NCI-H460 (cell line): ENCODE measurements around the gene ZAR1L. TPM values are rescaled to one million over a fixed set of nuclear protein-coding genes. Genes with fewer than 3 reads are reported as not detected.

Source experiments
- DNase-seq: peaks from one replicate; pipeline ENCODE4 v3.0.0-alpha.2; 2016; ENCODE audit warnings: low read depth; ENCODE audit errors: extremely low read depth
- total RNA-seq: library from RNA; depleted of rRNA; stranded (reverse); fragments of >200 nt; shearing (Covaris generic); gene quantifications from 2 replicates; pipeline ENCODE4 v1.2.3, GENCODE V29; 2014

Gene ZAR1L
- total RNA-seq, 1 experiment from 2014 or later = not detected

- no peak for DNase-seq
These were observed 9.5 kb downstream of the ZAR1L start for GRCh38 chr13:32305646-32306045.

GRCh38 chr13:32302461-32302860 lies 12.7 kb downstream of the ZAR1L start:
- no peak for DNase-seq

GRCh38 chr13:32300920-32301319 lies 14.2 kb downstream of the ZAR1L start:
- no peak for DNase-seq

- DNase-seq = no peak
These were observed 14.8 kb downstream of the ZAR1L start for GRCh38 chr13:32300406-32300805.

- DNase-seq = no peak
These were observed 15.3 kb downstream of the ZAR1L start for GRCh38 chr13:32299893-32300292.

GRCh38 chr13:32298695-32299094 lies 16.5 kb downstream of the ZAR1L start:
- no peak for DNase-seq

- no peak for DNase-seq
These were observed 18.0 kb downstream of the ZAR1L start for GRCh38 chr13:32297206-32297605.

GRCh38 chr13:32285633-32285965 lies 29.6 kb downstream of the ZAR1L start:
- no peak for DNase-seq

GRCh38 chr13:32284927-32285632 lies 30.1 kb downstream of the ZAR1L start:
- DNase-seq = no peak

GRCh38 chr13:32282096-32282711 lies 33.0 kb downstream of the ZAR1L start:
- no peak for DNase-seq

- DNase-seq = no peak
These were observed 34.1 kb downstream of the ZAR1L start for GRCh38 chr13:32281096-32281495.

GRCh38 chr13:32278426-32278825 lies 36.7 kb downstream of the ZAR1L start:
- no peak for DNase-seq

GRCh38 chr13:32277839-32278238 lies 37.3 kb downstream of the ZAR1L start:
- no peak for DNase-seq

- DNase-seq = peak; percentile 20
These were observed 43.0 kb downstream of the ZAR1L start for GRCh38 chr13:32272021-32272683.

GRCh38 chr13:32267836-32268439 lies 47.2 kb downstream of the ZAR1L start:
- DNase-seq = no peak

GRCh38 chr13:32266130-32266529 lies 49.0 kb downstream of the ZAR1L start:
- no peak for DNase-seq

- no peak for DNase-seq
These were observed 49.4 kb downstream of the ZAR1L start for GRCh38 chr13:32265726-32266125.

GRCh38 chr13:32264407-32264806 lies 50.8 kb downstream of the ZAR1L start:
- DNase-seq = no peak

GRCh38 chr13:32262619-32263018 lies 52.5 kb downstream of the ZAR1L start:
- no peak for DNase-seq

GRCh38 chr13:32262165-32262564 lies 53.0 kb downstream of the ZAR1L start:
- DNase-seq = no peak

- DNase-seq = no peak
These were observed 53.6 kb downstream of the ZAR1L start for GRCh38 chr13:32261567-32261966.

- DNase-seq = no peak
These were observed 56.0 kb downstream of the ZAR1L start for GRCh38 chr13:32259116-32259515.
